Measurements from ENCODE around the gene TMEM208. TPM values are rescaled to one million over a fixed set of nuclear protein-coding genes. Genes with fewer than 3 reads are reported as not detected.

The TMEM208 gene
- polyA plus RNA-seq, 2 donors, result 73.4 to 83.1 TPM

DNA sequence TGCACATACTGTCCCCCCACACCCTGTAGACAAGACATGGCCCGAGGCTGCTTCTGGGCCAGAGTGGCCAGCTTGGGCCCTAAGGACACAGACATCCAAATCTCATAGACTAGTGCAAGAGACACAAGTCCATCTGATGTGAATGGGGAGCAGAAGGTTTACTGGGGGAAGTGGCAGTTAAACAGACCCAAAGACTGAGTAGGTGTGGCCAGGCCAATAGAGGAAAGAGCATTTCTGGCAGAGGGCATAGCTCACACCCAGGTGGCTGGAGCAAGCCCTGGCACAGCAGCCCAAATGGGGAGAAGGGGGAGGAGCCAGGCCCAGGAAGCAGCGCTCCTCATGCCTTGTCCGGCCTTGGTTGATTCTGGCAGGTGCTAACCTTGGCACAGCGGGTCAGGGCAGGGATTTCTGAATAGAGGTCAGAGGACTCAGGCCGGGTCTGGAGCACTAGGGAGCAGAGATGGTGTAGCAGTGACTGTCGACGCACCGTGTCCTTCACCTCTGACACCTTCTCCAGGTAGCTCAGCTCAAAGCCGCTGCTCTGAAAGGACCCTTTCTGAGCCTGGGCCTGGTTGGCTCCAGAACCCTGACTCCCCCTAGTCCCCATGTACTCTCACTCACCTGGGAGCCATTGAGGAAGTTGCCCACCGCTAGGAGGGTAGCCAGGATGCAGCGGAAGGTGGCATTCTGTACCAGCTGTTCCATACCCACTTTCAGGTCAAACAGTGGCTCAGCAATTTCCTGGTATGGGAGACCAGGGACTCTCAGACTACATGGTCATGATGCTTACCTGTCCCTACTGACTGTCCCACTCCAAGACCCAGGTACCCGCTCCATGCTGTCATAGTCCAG is 4.1 kb downstream of the TMEM208 start:
- Histone ChIP-seq H3K36me3 (ENCODE audit: control insufficient read depth in 2 of 2, insufficient read depth in 2 of 2, low read length in 1 of 2) (peaks cover 18 to 36% of the 10 kb centered on the region in 2 donors), H3K4me3 (ENCODE audit: low read depth in 1 of 2, low read length in 2 of 2) (no peak overlapping the region), H3K27ac (ENCODE audit: low read depth in 2 of 2, low read length in 1 of 2) (no peak overlapping the region), H3K4me1 (ENCODE audit: control insufficient read depth in 2 of 2, insufficient read depth in 2 of 2, low read length in 1 of 2) (peaks cover 0 to 10% of the 10 kb centered on the region in 2 donors), H3K27me3 (ENCODE audit: control insufficient read depth in 1 of 2, insufficient read depth in 2 of 2, low read length in 2 of 2) (no peaks in the 10 kb centered on the region), H3K9me3 (ENCODE audit: control insufficient read depth in 2 of 2, insufficient read depth in 1 of 2, low read depth in 1 of 2, low read length in 1 of 2) (no peaks in the 10 kb centered on the region)
- 76 to 84% methylated on average over 12 of the region's 12 CpGs for WGBS, 2 donors

DNA sequence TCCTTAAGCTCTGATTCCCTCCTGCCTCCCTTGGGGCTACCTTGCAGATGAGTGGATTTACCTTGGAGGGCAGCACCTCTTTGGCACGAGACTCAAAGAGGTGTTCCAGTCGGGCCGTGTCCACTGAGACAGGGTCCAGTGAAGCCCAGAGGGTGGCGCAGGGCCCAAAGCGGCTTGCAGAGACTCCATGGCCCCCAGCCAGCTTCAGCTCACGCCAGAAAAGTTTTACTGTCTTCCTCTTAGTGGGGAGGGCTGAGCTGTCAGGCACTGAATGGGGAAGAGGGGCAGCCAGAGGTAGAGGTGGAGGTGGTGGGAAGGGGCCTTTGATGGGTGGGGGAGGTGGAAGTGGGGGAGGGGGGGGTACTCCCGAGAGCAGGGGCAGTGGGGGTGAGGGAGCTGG is 6.7 kb downstream of the TMEM208 start:
- Histone ChIP-seq H3K4me3 (ENCODE audit: low read depth in 1 of 2, low read length in 2 of 2) (no peak overlapping the region), H3K4me1 (ENCODE audit: control insufficient read depth in 2 of 2, insufficient read depth in 2 of 2, low read length in 1 of 2) (no peaks in the 10 kb centered on the region), H3K27ac (ENCODE audit: low read depth in 2 of 2, low read length in 1 of 2) (no peak overlapping the region), H3K9me3 (ENCODE audit: control insufficient read depth in 2 of 2, insufficient read depth in 1 of 2, low read depth in 1 of 2, low read length in 1 of 2) (no peaks in the 10 kb centered on the region), H3K27me3 (ENCODE audit: control insufficient read depth in 1 of 2, insufficient read depth in 2 of 2, low read length in 2 of 2) (no peaks in the 10 kb centered on the region), H3K36me3 (ENCODE audit: control insufficient read depth in 2 of 2, insufficient read depth in 2 of 2, low read length in 1 of 2) (peaks cover 15 to 42% of the 10 kb centered on the region in 2 donors)
- 68 to 83% methylated on average over 7 of the region's 7 CpGs for WGBS, 2 donors

DNA sequence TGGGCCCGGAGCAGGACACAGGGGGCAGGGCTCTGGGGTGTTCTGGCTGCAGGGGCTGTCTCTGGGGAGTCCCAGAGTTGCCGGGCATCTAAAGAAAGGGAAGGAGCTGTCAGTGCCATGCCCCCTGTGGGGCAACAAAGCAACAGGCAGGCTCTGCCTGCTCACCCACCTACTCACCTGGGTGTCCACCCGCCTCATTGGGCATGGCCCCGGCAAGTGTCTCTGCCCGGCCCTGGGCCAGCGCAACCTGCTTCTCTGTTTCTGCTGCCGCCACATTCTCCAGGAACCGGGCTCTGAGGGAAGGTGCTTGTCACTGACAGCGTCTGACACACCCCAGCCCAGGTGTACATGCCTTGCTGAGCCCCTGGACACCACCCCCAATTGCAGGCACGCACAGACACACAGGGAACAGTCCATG is 7.3 kb downstream of the TMEM208 start:
- Histone ChIP-seq H3K27me3 (ENCODE audit: control insufficient read depth in 1 of 2, insufficient read depth in 2 of 2, low read length in 2 of 2) (no peaks in the 10 kb centered on the region), H3K36me3 (ENCODE audit: control insufficient read depth in 2 of 2, insufficient read depth in 2 of 2, low read length in 1 of 2) (peaks cover 11 to 43% of the 10 kb centered on the region in 2 donors), H3K27ac (ENCODE audit: low read depth in 2 of 2, low read length in 1 of 2) (no peak overlapping the region), H3K4me3 (ENCODE audit: low read depth in 1 of 2, low read length in 2 of 2) (no peak overlapping the region), H3K4me1 (ENCODE audit: control insufficient read depth in 2 of 2, insufficient read depth in 2 of 2, low read length in 1 of 2) (no peaks in the 10 kb centered on the region), H3K9me3 (ENCODE audit: control insufficient read depth in 2 of 2, insufficient read depth in 1 of 2, low read depth in 1 of 2, low read length in 1 of 2) (no peaks in the 10 kb centered on the region)
- 91 to 94% methylated on average over 10 of the region's 10 CpGs for WGBS, 2 donors

DNA sequence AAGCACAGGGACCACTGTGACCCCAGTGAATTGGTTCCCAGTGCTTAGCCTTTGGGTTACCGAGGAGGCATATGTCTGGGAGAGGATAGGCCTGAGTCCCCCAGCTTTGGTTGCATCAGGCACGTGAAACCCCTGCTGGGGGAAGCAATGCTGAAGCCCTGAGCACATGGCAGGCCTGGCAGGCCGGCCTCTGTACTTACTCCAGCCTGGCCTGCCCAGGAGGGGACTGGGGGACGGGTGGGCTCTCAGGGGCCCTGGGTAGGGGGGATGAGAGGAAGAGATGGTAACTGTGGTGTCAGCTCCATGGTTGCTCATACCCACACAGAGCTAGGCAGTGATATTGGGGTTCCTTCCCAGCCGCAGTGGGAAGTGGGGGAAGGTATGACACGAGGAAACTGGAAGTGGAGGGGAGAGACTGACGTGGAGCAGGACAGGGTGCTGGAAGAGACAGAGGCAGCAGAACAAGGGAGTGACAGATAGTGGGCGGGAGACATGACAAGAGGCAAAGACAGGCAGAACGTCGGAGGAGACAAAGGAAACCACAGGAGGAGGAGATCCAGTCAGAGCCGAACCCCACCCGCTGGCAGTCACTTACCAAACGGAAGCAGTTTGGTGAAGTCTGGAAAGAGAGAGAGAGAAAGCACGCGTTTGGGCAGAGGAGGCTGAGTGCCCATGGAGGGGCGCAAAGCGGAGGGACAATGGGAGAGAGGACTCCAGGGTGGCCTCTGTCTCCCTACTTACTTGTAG is 9.1 kb downstream of the TMEM208 start:
- Histone ChIP-seq H3K27me3 (ENCODE audit: control insufficient read depth in 1 of 2, insufficient read depth in 2 of 2, low read length in 2 of 2) (no peaks in the 10 kb centered on the region), H3K4me1 (ENCODE audit: control insufficient read depth in 2 of 2, insufficient read depth in 2 of 2, low read length in 1 of 2) (peaks cover 0 to 4% of the 10 kb centered on the region in 2 donors), H3K27ac (ENCODE audit: low read depth in 2 of 2, low read length in 1 of 2) (no peak overlapping the region), H3K4me3 (ENCODE audit: low read depth in 1 of 2, low read length in 2 of 2) (no peak overlapping the region), H3K36me3 (ENCODE audit: control insufficient read depth in 2 of 2, insufficient read depth in 2 of 2, low read length in 1 of 2) (peaks cover 9 to 27% of the 10 kb centered on the region in 2 donors), H3K9me3 (ENCODE audit: control insufficient read depth in 2 of 2, insufficient read depth in 1 of 2, low read depth in 1 of 2, low read length in 1 of 2) (no peaks in the 10 kb centered on the region)
- WGBS, 2 donors, result 79 to 84% methylated on average over 17 of the region's 17 CpGs

DNA sequence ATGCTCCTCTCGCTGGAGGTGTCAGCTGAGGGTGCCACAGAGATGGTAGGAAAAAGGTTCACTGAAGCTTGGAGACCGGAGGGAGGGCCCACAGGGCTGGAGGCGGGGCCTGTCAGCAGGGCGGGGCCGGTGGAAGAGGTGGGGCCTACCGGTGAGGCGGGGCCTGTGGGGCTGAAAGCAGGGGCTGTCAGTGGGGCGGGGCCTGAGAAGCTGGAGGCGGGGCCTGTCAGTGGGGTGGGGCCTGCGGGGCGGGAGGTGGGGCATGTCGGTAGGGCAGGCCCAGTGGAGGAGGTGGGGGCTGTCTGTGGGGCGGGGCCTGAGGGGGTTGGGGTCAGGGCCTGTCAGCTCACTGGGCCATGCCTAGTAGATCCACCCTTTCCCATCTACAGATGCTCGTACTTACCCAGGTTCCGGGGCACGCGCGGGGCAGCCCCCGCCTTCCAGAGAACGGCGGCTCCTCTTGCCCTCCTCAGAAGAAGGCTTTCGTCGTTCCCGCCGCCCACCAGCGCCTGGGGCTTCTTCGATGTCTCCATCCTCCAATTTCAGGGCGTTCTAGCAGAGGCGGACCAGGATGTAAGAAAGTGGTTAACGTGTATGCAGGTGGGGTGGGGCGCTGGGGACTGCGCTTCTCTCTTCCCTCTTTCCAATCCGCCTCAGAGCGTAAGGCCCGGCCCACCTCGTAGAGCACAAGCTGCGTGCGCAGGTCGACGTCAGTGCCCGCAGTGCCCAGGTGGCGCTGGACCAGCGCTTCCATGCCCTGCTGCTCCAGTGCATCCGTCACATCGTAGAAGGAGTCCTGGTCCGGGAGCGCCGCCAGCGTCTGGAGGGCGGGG is 9.8 kb downstream of the TMEM208 start:
- 83 to 89% methylated on average over 45 to 50 of the region's 50 CpGs for whole genome bisulfite sequencing, 2 donors
- no peaks in the 10 kb centered on the region for H3K9me3 ChIP-seq (ENCODE audit: control insufficient read depth in 2 of 2, insufficient read depth in 1 of 2, low read depth in 1 of 2, low read length in 1 of 2)
- H3K4me1 ChIP-seq (ENCODE audit: control insufficient read depth in 2 of 2, insufficient read depth in 2 of 2, low read length in 1 of 2), result peaks cover 0 to 6% of the 10 kb centered on the region in 2 donors
- no peaks in the 10 kb centered on the region for H3K27me3 ChIP-seq (ENCODE audit: control insufficient read depth in 1 of 2, insufficient read depth in 2 of 2, low read length in 2 of 2)
- H3K36me3 ChIP-seq (ENCODE audit: control insufficient read depth in 2 of 2, insufficient read depth in 2 of 2, low read length in 1 of 2), result peaks cover 2 to 19% of the 10 kb centered on the region in 2 donors
- no peak overlapping the region for H3K27ac ChIP-seq (ENCODE audit: low read depth in 2 of 2, low read length in 1 of 2)
- no peak overlapping the region for H3K4me3 ChIP-seq (ENCODE audit: low read depth in 1 of 2, low read length in 2 of 2)

DNA sequence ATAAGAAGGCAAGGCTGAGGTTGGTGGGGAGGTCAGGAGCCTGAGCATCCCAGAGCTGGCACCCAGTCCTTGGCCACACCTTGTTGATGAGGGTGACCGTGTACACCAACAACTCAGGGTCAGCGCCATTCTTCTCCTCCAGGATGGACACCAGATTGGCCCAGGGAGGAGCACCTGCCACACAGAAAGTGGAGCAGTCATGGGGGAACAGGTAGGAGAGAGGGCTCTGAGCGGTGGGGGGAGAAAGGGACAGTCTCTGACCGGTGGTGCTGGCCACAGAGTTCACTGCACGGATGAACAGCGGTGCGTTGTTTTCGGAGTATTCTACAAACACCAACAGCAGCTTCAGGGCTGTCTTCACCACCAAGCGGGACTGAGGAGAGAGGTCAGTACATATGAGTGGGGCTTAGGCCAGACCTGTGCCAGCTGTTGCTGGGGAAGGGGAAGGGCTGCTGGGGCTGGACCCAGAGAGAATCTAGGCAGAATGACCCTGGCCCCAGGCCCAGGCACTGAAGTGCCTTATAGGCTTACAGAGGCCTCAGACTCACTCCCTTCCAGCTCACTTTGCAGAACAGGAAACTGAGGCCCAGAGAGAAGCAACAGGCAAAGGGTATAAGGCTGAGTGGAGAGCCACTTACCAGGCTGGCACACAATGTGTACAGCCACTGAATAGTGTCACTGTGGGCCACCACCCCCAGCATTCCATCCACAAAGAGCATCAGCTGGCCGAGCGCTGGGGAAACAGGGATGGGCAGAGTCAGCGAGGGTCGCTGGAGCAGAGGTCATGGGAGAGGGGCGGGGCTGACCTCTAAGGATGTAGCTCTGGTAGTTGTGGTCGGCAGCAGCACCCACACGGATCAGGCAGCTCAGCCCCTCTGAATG is 10.7 kb downstream of the TMEM208 start:
- 83 to 88% methylated on average over 16 of the region's 16 CpGs for WGBS, 2 donors
- H3K36me3 ChIP-seq (ENCODE audit: control insufficient read depth in 2 of 2, insufficient read depth in 2 of 2, low read length in 1 of 2), result peaks cover 0 to 17% of the 10 kb centered on the region in 2 donors
- peaks cover 0 to 6% of the 10 kb centered on the region in 2 donors for H3K4me1 ChIP-seq (ENCODE audit: control insufficient read depth in 2 of 2, insufficient read depth in 2 of 2, low read length in 1 of 2)
- H3K9me3 ChIP-seq (ENCODE audit: control insufficient read depth in 2 of 2, insufficient read depth in 1 of 2, low read depth in 1 of 2, low read length in 1 of 2), result no peaks in the 10 kb centered on the region
- no peak overlapping the region for H3K27ac ChIP-seq (ENCODE audit: low read depth in 2 of 2, low read length in 1 of 2)
- H3K27me3 ChIP-seq (ENCODE audit: control insufficient read depth in 1 of 2, insufficient read depth in 2 of 2, low read length in 2 of 2), result no peaks in the 10 kb centered on the region
- no peak overlapping the region for H3K4me3 ChIP-seq (ENCODE audit: low read depth in 1 of 2, low read length in 2 of 2)

DNA sequence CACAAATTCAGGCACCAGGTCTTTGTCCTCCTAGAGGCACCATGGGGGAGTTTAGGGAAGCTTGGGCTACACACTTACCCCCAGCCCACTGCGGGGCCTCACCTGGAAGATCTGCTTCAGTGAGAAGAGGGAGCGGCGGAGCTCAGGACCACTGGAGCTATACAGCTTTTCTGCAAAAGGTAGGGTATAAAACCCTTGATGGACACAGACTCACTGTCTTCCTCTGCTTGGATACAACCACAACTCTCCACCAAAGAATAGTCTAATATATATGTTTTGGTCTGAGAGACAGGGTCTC is 11.3 kb downstream of the TMEM208 start:
- H3K4me3 ChIP-seq (ENCODE audit: low read depth in 1 of 2, low read length in 2 of 2), result no peak overlapping the region
- peaks cover 0 to 17% of the 10 kb centered on the region in 2 donors for H3K36me3 ChIP-seq (ENCODE audit: control insufficient read depth in 2 of 2, insufficient read depth in 2 of 2, low read length in 1 of 2)
- WGBS, 2 donors, result 91 to 95% methylated on average over 3 of the region's 3 CpGs
- H3K27me3 ChIP-seq (ENCODE audit: control insufficient read depth in 1 of 2, insufficient read depth in 2 of 2, low read length in 2 of 2), result no peaks in the 10 kb centered on the region
- no peaks in the 10 kb centered on the region for H3K9me3 ChIP-seq (ENCODE audit: control insufficient read depth in 2 of 2, insufficient read depth in 1 of 2, low read depth in 1 of 2, low read length in 1 of 2)
- H3K4me1 ChIP-seq (ENCODE audit: control insufficient read depth in 2 of 2, insufficient read depth in 2 of 2, low read length in 1 of 2), result peaks cover 0 to 6% of the 10 kb centered on the region in 2 donors
- no peak overlapping the region for H3K27ac ChIP-seq (ENCODE audit: low read depth in 2 of 2, low read length in 1 of 2)

DNA sequence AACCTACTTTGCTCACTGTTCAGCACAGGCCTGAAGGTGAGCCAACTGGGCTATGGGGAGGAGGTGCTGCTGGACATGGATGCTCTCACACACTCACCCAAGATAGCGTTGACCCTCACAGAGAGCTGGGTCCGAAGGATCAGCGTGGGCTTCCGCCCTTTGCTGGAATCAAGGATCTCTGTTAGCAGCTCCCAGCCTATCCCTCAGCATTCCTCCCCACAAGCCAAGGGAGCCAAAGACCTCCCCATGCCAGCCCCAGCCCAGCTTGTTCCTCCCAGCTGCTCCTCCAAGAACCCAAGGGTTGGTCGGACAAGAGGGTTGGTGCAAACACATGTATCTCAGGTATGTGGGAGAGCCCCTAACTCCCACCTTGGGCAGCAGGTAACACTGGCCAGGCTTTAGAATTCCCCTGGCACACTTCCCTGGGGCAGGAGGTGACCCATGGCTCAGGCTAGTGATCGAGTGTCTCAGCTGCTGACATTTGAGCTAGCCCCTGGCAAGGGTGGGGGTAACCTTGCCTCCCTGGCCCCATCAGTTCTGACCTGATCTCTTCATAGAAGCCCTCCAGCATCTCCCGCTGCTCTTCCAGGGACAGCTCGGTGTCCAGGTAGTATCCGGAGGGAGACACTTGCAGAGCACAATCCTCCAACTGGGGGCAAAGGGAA is 12.0 kb downstream of the TMEM208 start:
- H3K36me3 ChIP-seq (ENCODE audit: control insufficient read depth in 2 of 2, insufficient read depth in 2 of 2, low read length in 1 of 2), result peaks cover 0 to 16% of the 10 kb centered on the region in 2 donors
- H3K4me3 ChIP-seq (ENCODE audit: low read depth in 1 of 2, low read length in 2 of 2), result no peak overlapping the region
- no peaks in the 10 kb centered on the region for H3K9me3 ChIP-seq (ENCODE audit: control insufficient read depth in 2 of 2, insufficient read depth in 1 of 2, low read depth in 1 of 2, low read length in 1 of 2)
- H3K27me3 ChIP-seq (ENCODE audit: control insufficient read depth in 1 of 2, insufficient read depth in 2 of 2, low read length in 2 of 2), result no peaks in the 10 kb centered on the region
- H3K4me1 ChIP-seq (ENCODE audit: control insufficient read depth in 2 of 2, insufficient read depth in 2 of 2, low read length in 1 of 2), result peaks cover 0 to 6% of the 10 kb centered on the region in 2 donors
- H3K27ac ChIP-seq (ENCODE audit: low read depth in 2 of 2, low read length in 1 of 2), result no peak overlapping the region
- 88 to 92% methylated on average over 9 of the region's 9 CpGs for WGBS, 2 donors

All from esophagus (tissue), 2 donors.